HFF-Myc (cell line): ENCODE data around the gene KCND3.

ENCODE experiments used
- DNase-seq: peaks from one replicate; pipeline ENCODE4 v3.0.0-alpha.2; 2011; ENCODE audit warnings: low read depth; ENCODE audit errors: extremely low read depth
- H3K4me3 ChIP-seq: replicated peaks from 2 replicates; pipeline ENCODE4 v1.5.1; 2011; ENCODE audit warnings: low read depth, mild to moderate bottlenecking, control low read depth, low read length
- CTCF ChIP-seq: IDR thresholded peaks from 2 replicates; pipeline ENCODE4 v1.5.1; 2012; ENCODE audit warnings: mild to moderate bottlenecking, low read depth, low read length, control low read depth; ENCODE audit errors: missing control alignments

KCND3 gene

GRCh38 chr1:111884772-111885443, 104.6 kb downstream of the KCND3 start:
- H3K4me3 ChIP-seq: no peak overlapping the region
- no peak for TF ChIP-seq CTCF
- no peak for DNase-seq

GRCh38 chr1:111882986-111883560, 106.4 kb downstream of the KCND3 start:
- no peak overlapping the region for H3K4me3 ChIP-seq
- DNase-seq: no peak
- no peak for TF ChIP-seq CTCF

GRCh38 chr1:111882559-111882958, 106.9 kb downstream of the KCND3 start:
- H3K4me3 ChIP-seq: no peak overlapping the region
- TF ChIP-seq CTCF: no peak
- no peak for DNase-seq

- TF ChIP-seq CTCF: no peak
- DNase-seq: no peak
- no peak overlapping the region for H3K4me3 ChIP-seq
These were observed 108.3 kb downstream of the KCND3 start for GRCh38 chr1:111880881-111881837.

GRCh38 chr1:111879081-111879480, 110.4 kb downstream of the KCND3 start:
- no peak for DNase-seq

GRCh38 chr1:111878649-111879048, 110.8 kb downstream of the KCND3 start:
- H3K4me3 ChIP-seq: no peak overlapping the region
- DNase-seq: no peak
- no peak for TF ChIP-seq CTCF

More at GRCh38 chr1:111879081-111879480, 110.4 kb downstream of the KCND3 start:
- TF ChIP-seq CTCF: no peak
- H3K4me3 ChIP-seq: no peak overlapping the region
